Measurements from ENCODE around the gene CNGB1. TPM values are rescaled to one million over a fixed set of nuclear protein-coding genes. Genes with fewer than 3 reads are reported as not detected.

CNGB1 gene
- polyA plus RNA-seq, 1 donor (not counting 4 experiments of a cell fraction or from before 2014, with no cell fraction given), result 0.08 TPM

GRCh38 chr16:57894390-57895080 lies 76.4 kb downstream of the CNGB1 start:
- H3K9me1 ChIP-seq (ENCODE audit: control insufficient read depth, extremely low read depth, insufficient read depth, low read length), result no peaks in the 10 kb centered on the region
- H3K27me3 ChIP-seq (ENCODE audit: control insufficient read depth, extremely low read depth, insufficient read depth, low read length), result no peaks in the 10 kb centered on the region
- H3K9ac ChIP-seq (ENCODE audit: control insufficient read depth, extremely low read depth, insufficient read depth, low read length), result peak overlapping the region; percentile 19
- no peaks in the 10 kb centered on the region for H3K36me3 ChIP-seq (ENCODE audit: control insufficient read depth in 2 of 2, extremely low read depth in 1 of 2, insufficient read depth in 2 of 2, low read length in 2 of 2)
- no peak overlapping the region for H2AFZ ChIP-seq (ENCODE audit: control insufficient read depth, low read length)
- H3K4me1 ChIP-seq (ENCODE audit: control insufficient read depth, extremely low read depth, insufficient read depth, low read length), result peaks cover 9% of the 10 kb centered on the region
- TF ChIP-seq CTCF (optimal IDR thresholded peaks at IDR 0.05 in 1 of 3, IDR thresholded peaks at IDR 0.05 in 1 of 3, conservative IDR thresholded peaks at IDR 0.05 in 1 of 3; ENCODE audit: extremely low read depth in 1 of 3, insufficient read depth in 2 of 3, low read length in 3 of 3), result no peak
- TF ChIP-seq EZH2 (IDR thresholded peaks at IDR 0.05; ENCODE audit: low read length), result no peak
- H3K27ac ChIP-seq (ENCODE audit: control insufficient read depth, insufficient read depth, low read length), result peak overlapping the region; percentile 63
- dilution Hi-C loops (cut with MboI; ENCODE audit: extremely low pct_ligation_motif_present, low sequenced_read_pairs), result no loop called here
- DNase-seq (ENCODE audit: low read depth, low spot score) (no peak), FAIRE-seq (no peak)
- H3K9me3 ChIP-seq (ENCODE audit: control insufficient read depth, low read depth, low read length), result no peaks in the 10 kb centered on the region
- no peaks in the 10 kb centered on the region for H4K20me1 ChIP-seq (ENCODE audit: control insufficient read depth, extremely low read depth, insufficient read depth, low read length)
- H3K4me2 ChIP-seq (ENCODE audit: control insufficient read depth, extremely low read depth, insufficient read depth, low read depth, low read length), result no peak overlapping the region
- H3K79me2 ChIP-seq (ENCODE audit: control insufficient read depth, insufficient read depth, low read length), result no peaks in the 10 kb centered on the region
- H3K4me3 ChIP-seq (ENCODE audit: control insufficient read depth in 2 of 3, extremely low read depth in 1 of 3, insufficient read depth in 2 of 3, low read depth in 1 of 3, low read length in 3 of 3), result no peak overlapping the region

GRCh38 chr16:57893559-57894389 lies 77.2 kb downstream of the CNGB1 start:
- DNase-seq (ENCODE audit: low read depth, low spot score) (peak; percentile 61), FAIRE-seq (peak; percentile 5)
- H4K20me1 ChIP-seq (ENCODE audit: control insufficient read depth, extremely low read depth, insufficient read depth, low read length), result no peaks in the 10 kb centered on the region
- H3K79me2 ChIP-seq (ENCODE audit: control insufficient read depth, insufficient read depth, low read length), result no peaks in the 10 kb centered on the region
- H3K36me3 ChIP-seq (ENCODE audit: control insufficient read depth in 2 of 2, extremely low read depth in 1 of 2, insufficient read depth in 2 of 2, low read length in 2 of 2), result no peaks in the 10 kb centered on the region
- peak overlapping the region; percentile 63 for H3K27ac ChIP-seq (ENCODE audit: control insufficient read depth, insufficient read depth, low read length)
- H3K9me1 ChIP-seq (ENCODE audit: control insufficient read depth, extremely low read depth, insufficient read depth, low read length), result no peaks in the 10 kb centered on the region
- H3K4me2 ChIP-seq (ENCODE audit: control insufficient read depth, extremely low read depth, insufficient read depth, low read depth, low read length), result peak overlapping the region; percentile 3
- dilution Hi-C loops (cut with MboI; ENCODE audit: extremely low pct_ligation_motif_present, low sequenced_read_pairs), result no loop called here
- H3K9me3 ChIP-seq (ENCODE audit: control insufficient read depth, low read depth, low read length), result no peaks in the 10 kb centered on the region
- no peaks in the 10 kb centered on the region for H3K27me3 ChIP-seq (ENCODE audit: control insufficient read depth, extremely low read depth, insufficient read depth, low read length)
- H3K4me3 ChIP-seq (ENCODE audit: control insufficient read depth in 2 of 3, extremely low read depth in 1 of 3, insufficient read depth in 2 of 3, low read depth in 1 of 3, low read length in 3 of 3), result no peak overlapping the region
- peak overlapping the region; percentile 19 for H3K9ac ChIP-seq (ENCODE audit: control insufficient read depth, extremely low read depth, insufficient read depth, low read length)
- H3K4me1 ChIP-seq (ENCODE audit: control insufficient read depth, extremely low read depth, insufficient read depth, low read length), result peaks cover 9% of the 10 kb centered on the region
- no peak for TF ChIP-seq CTCF (optimal IDR thresholded peaks at IDR 0.05 in 1 of 3, IDR thresholded peaks at IDR 0.05 in 1 of 3, conservative IDR thresholded peaks at IDR 0.05 in 1 of 3; ENCODE audit: extremely low read depth in 1 of 3, insufficient read depth in 2 of 3, low read length in 3 of 3)
- H2AFZ ChIP-seq (ENCODE audit: control insufficient read depth, low read length), result no peak overlapping the region

All from keratinocyte (primary cell).